H1 (cell line): ENCODE measurements around the gene ZCCHC3. TPM values are rescaled to one million over a fixed set of nuclear protein-coding genes. Genes with fewer than 3 reads are reported as not detected.

Source experiments
- CTCF ChIA-PET: fragments of 300-600 bp; sonication (Branson Sonifier 250); formaldehyde crosslinking; loops from one replicate; lab custom pipeline; 2021; ENCODE audit not compliant: partially characterized antibody; lab: Charles Lee
- POLR2A ChIA-PET: fragments of 300-600 bp; sonication (Branson Sonifier 250); formaldehyde crosslinking; loops from one replicate; lab custom pipeline; 2021; ENCODE audit warnings: inconsistent platforms; ENCODE audit not compliant: partially characterized antibody; lab: Charles Lee
- DNase-seq, 2 experiments: peaks; one replicate each; pipeline versions ENCODE4 v3.0.0 to v3.0.0-alpha.2; 2010 to 2022; ENCODE audit warnings: low spot score in 2 of 2, low read depth in 1 of 2, mixed read lengths in 1 of 2
- FAIRE-seq: peaks from 2 replicates; lab custom pipeline; 2011; peaks lifted over from hg19 to GRCh38; lab: Jason Lieb, UNC
- H2AFZ ChIP-seq: 2 replicates; pipeline ENCODE4 v1.8.1; 2012; ENCODE audit warnings: low read length, inconsistent platforms
- H2AK5ac ChIP-seq: 2 replicates; pipeline ENCODE4 v1.6.1; 2013; ENCODE audit warnings: low read depth, low read length
- H2BK120ac ChIP-seq: replicated peaks from 2 replicates; pipeline ENCODE3; 2013; ENCODE audit warnings: low read depth, low read length, inconsistent platforms
- H2BK12ac ChIP-seq: 2 replicates; pipeline ENCODE4 v1.6.1; 2013; ENCODE audit warnings: low read depth, low read length
- H2BK15ac ChIP-seq: 2 replicates; pipeline ENCODE4 v1.6.1; 2013; ENCODE audit warnings: low read length
- H2BK20ac ChIP-seq: 2 replicates; pipeline ENCODE4 v1.6.1; 2013; ENCODE audit warnings: low read length
- H2BK5ac ChIP-seq: 2 replicates; pipeline ENCODE4 v1.6.1; 2013; ENCODE audit warnings: low read depth, low read length
- H3K14ac ChIP-seq: 2 replicates; pipeline ENCODE4 v1.6.1; 2013; ENCODE audit warnings: inconsistent platforms; ENCODE audit not compliant: insufficient read length
- H3K18ac ChIP-seq: 2 replicates; pipeline ENCODE4 v1.6.1; 2013; ENCODE audit warnings: low read length; ENCODE audit errors: extremely low read depth
- H3K23ac ChIP-seq: 2 replicates; pipeline ENCODE4 v1.6.1; 2013; ENCODE audit warnings: inconsistent platforms; ENCODE audit not compliant: insufficient read length
- H3K23me2 ChIP-seq: 2 replicates; pipeline ENCODE4 v1.6.1; 2013; ENCODE audit warnings: low read depth, low read length
- H3K27ac ChIP-seq: 2 replicates; pipeline ENCODE4 v1.6.1; 2011; ENCODE audit warnings: low read depth, low read length, inconsistent platforms
- H3K27me3 ChIP-seq, 4 experiments: replicated peaks in 1 of 4; 1 replicate in 1 of 4; 2 replicates in 3 of 4; pipeline versions ENCODE4 v1.6.1 to v1.8.1; 2011 to 2013; ENCODE audit warnings: low read length in 3 of 4, mild to moderate bottlenecking in 3 of 4, inconsistent platforms in 2 of 4, mixed read lengths in 2 of 4, moderate library complexity in 1 of 4; ENCODE audit not compliant: control insufficient read depth in 3 of 4, insufficient read depth in 3 of 4; ENCODE audit errors: extremely low read depth in 1 of 4
- H3K36me3 ChIP-seq, 4 experiments: 2 replicates each; pipeline versions ENCODE4 v1.6.1 to v1.8.1; 2011 to 2013; ENCODE audit warnings: mild to moderate bottlenecking in 4 of 4, low read length in 3 of 4, moderate library complexity in 2 of 4, control low read depth in 1 of 4, inconsistent platforms in 1 of 4; ENCODE audit not compliant: insufficient read depth in 4 of 4, control insufficient read depth in 2 of 4
- H3K4ac ChIP-seq: replicated peaks from 2 replicates; pipeline ENCODE3; 2013; ENCODE audit warnings: low read length, low read depth, mixed read lengths, inconsistent platforms; ENCODE audit not compliant: insufficient read length
- H3K4me1 ChIP-seq, 4 experiments: replicated peaks in 1 of 4; 1 replicate in 1 of 4; 2 replicates in 3 of 4; pipeline versions ENCODE4 v1.6.1 to v1.8.1; 2011 to 2013; ENCODE audit warnings: low read length in 3 of 4, inconsistent platforms in 2 of 4, mixed read lengths in 1 of 4; ENCODE audit not compliant: insufficient read depth in 4 of 4, control insufficient read depth in 3 of 4
- H3K4me2 ChIP-seq, 2 experiments: 2 replicates each; pipeline versions ENCODE4 v1.6.1 to v1.8.1; 2011 to 2013; ENCODE audit warnings: low read depth in 2 of 2, low read length in 2 of 2, control low read depth in 1 of 2, inconsistent platforms in 1 of 2, mild to moderate bottlenecking in 1 of 2; ENCODE audit not compliant: insufficient read depth in 1 of 2
- H3K4me3 ChIP-seq, 4 experiments: fragments of 200-600, 300-600 bp in 1 of 4; sonication (generic), shearing (Covaris generic), sonication (Bioruptor Twin) in 1 of 4; 2 replicates each; pipeline versions ENCODE4 v1.5.1 to v1.8.1; 2011 to 2016; ENCODE audit warnings: low read length in 4 of 4, low read depth in 3 of 4, control low read depth in 2 of 4, inconsistent platforms in 2 of 4, mild to moderate bottlenecking in 2 of 4, mixed read lengths in 1 of 4, moderate library complexity in 1 of 4; ENCODE audit not compliant: insufficient read depth in 2 of 4; ENCODE audit errors: extremely low read depth in 1 of 4
- H3K56ac ChIP-seq: replicated peaks from 2 replicates; pipeline ENCODE3; 2013; ENCODE audit warnings: low read depth, mild to moderate bottlenecking, mixed read lengths, low read length, inconsistent platforms; ENCODE audit not compliant: insufficient read length
- H3K79me1 ChIP-seq: 2 replicates; pipeline ENCODE4 v1.6.1; 2013; ENCODE audit warnings: low read depth, low read length, control low read depth
- H3K79me2 ChIP-seq, 2 experiments: 2 replicates each; pipeline versions ENCODE4 v1.6.1 to v1.8.1; 2012 to 2013; ENCODE audit warnings: low read length in 2 of 2, mild to moderate bottlenecking in 2 of 2, inconsistent platforms in 1 of 2; ENCODE audit not compliant: insufficient read depth in 2 of 2, control insufficient read depth in 1 of 2
- H3K9ac ChIP-seq, 4 experiments: replicated peaks in 1 of 4; 1 replicate in 1 of 4; 2 replicates in 3 of 4; pipeline versions ENCODE4 v1.6.1 to v1.8.1; 2011 to 2013; ENCODE audit warnings: low read depth in 3 of 4, low read length in 3 of 4, control low read depth in 2 of 4, mild to moderate bottlenecking in 2 of 4, moderate library complexity in 2 of 4, inconsistent platforms in 1 of 4; ENCODE audit errors: extremely low read depth in 1 of 4
- H3K9me3 ChIP-seq, 2 experiments: 2 replicates each; pipeline versions ENCODE4 v1.6.1 to v1.8.1; 2012 to 2013; ENCODE audit warnings: mild to moderate bottlenecking in 2 of 2, moderate library complexity in 2 of 2, control low read depth in 1 of 2, inconsistent platforms in 1 of 2, low read depth in 1 of 2, low read length in 1 of 2, mixed read lengths in 1 of 2; ENCODE audit not compliant: insufficient read depth in 2 of 2
- H4K20me1 ChIP-seq, 2 experiments: replicated peaks in 1 of 2; 2 replicates each; pipeline versions ENCODE3 to v1.8.1; 2011 to 2013; ENCODE audit warnings: inconsistent platforms in 2 of 2, low read length in 2 of 2, mild to moderate bottlenecking in 1 of 2; ENCODE audit not compliant: insufficient read depth in 2 of 2, control insufficient read depth in 1 of 2
- H4K5ac ChIP-seq: 2 replicates; pipeline ENCODE4 v1.6.1; 2013; ENCODE audit warnings: low read length, low read depth, mixed read lengths, inconsistent platforms; ENCODE audit not compliant: insufficient read length
- H4K8ac ChIP-seq: 2 replicates; pipeline ENCODE4 v1.8.0; 2013; ENCODE audit warnings: mild to moderate bottlenecking, moderate library complexity, low read length, inconsistent platforms; ENCODE audit not compliant: insufficient read depth; ENCODE audit errors: extremely low read depth
- H4K91ac ChIP-seq: replicated peaks from 2 replicates; pipeline ENCODE3; 2013; ENCODE audit warnings: low read length, mixed read lengths, inconsistent platforms; ENCODE audit not compliant: insufficient read length
- ASH2L ChIP-seq: fragments of 200-600, 300-600 bp; sonication (generic); IDR thresholded peaks from one replicate; pipeline ENCODE4 v1.7.1; 2017; ENCODE audit warnings: low read length
- WGBS, 2 experiments: shearing (Covaris generic) in 1 of 2; methylation state at CpG; one replicate each; pipeline versions ENCODE4 v1.1.6 to v1.1.7; 2013 to 2015; ENCODE audit warnings: low lambda C conversion rate in 2 of 2, mixed read lengths in 2 of 2, inconsistent platforms in 1 of 2, low coverage in 1 of 2, missing lambda C conversion rate in 1 of 2; ENCODE audit not compliant: insufficient replicate concordance in 2 of 2, insufficient coverage in 1 of 2, insufficient read length in 1 of 2; ENCODE audit errors: extremely low coverage in 1 of 2, missing lambda C conversion rate in 1 of 2; 5-methylcytosine and 5-hydroxymethylcytosine counted together
- polyA plus RNA-seq, 7 experiments: library from polyadenylated mRNA; depleted of rRNA in 3 of 7; stranded (reverse) in 5 of 7; unstranded in 2 of 7; fragments of >200 nt in 5 of 7; fragments of 200-250 nt in 2 of 7; gene quantifications; 1 replicate in 5 of 7; 2 replicates in 1 of 7; 4 replicates in 1 of 7; pipeline versions ENCODE4 v1.2.1 to v1.2.3, GENCODE V29; 2011 to 2013; ENCODE audit warnings: missing spikeins in 2 of 7, mixed read lengths in 2 of 7
- total RNA-seq: library from RNA; stranded (reverse); fragmentation: NEBNext Ultra II Directional; extraction: Animal tissue kit (Norgen Biotek cat#: 25700); gene quantifications from 2 replicates; pipeline ENCODE4 v1.2.1, GENCODE V29; 2021

The ZCCHC3 gene
- total and polyA plus RNA-seq, 2 of the 8 experiments (the other 6 are each of a cell fraction or from before 2014, with no cell fraction given), result 33.7 to 52.4 TPM

GRCh38 chr20:325045-325888 lies 27.9 kb downstream of the ZCCHC3 start, which contains the start of gene SOX12:
TSS of gene SOX12 (plus strand) at chr20:325552. CDS start at chr20:325925, 373 bp downstream.
- Histone ChIP-seq H3K23ac (no peak within 1 kb of the TSS), H4K8ac (peak within 1 kb of the TSS; percentile 90), H3K9me3 (no peaks in the 10 kb centered on the region), H3K4me1 (peaks cover 9 to 32% (median 20%) of the 10 kb centered on the region in 4 experiments), H3K79me2 (peaks cover 7 to 31% of the 10 kb centered on the region in 2 experiments), H3K18ac (peak within 1 kb of the TSS; percentile 98), H4K91ac (peak within 1 kb of the TSS; percentile 83), H3K79me1 (peaks cover 12% of the 10 kb centered on the region), H3K9ac (peak within 1 kb of the TSS; percentile 69 to 94 (median 90)), H3K14ac (no peak within 1 kb of the TSS), H2BK12ac (peak within 1 kb of the TSS; percentile 60; the same call in 1 of the 2 replicates), H2BK15ac (peak within 1 kb of the TSS; percentile 88; the same call in 1 of the 2 replicates), H3K4ac (peak within 1 kb of the TSS; percentile 81), H4K5ac (peak within 1 kb of the TSS; percentile 82), H3K56ac (peak within 1 kb of the TSS; percentile 96), H2AFZ (no peak within 1 kb of the TSS), H2BK5ac (peak within 1 kb of the TSS; percentile 98), H3K4me2 (peak within 1 kb of the TSS; percentile 84 to 92), H2BK120ac (peak within 1 kb of the TSS; percentile 24), H3K36me3 (peaks cover 0 to 3% (median 0%) of the 10 kb centered on the region in 4 experiments; a peak in 1 of 8 replicates), H3K27me3 (no peaks in the 10 kb centered on the region), H3K4me3 (peak within 1 kb of the TSS; percentile 73 to 95 (median 91)), H2AK5ac (peak within 1 kb of the TSS; percentile 59; the same call in 1 of the 2 replicates), H3K27ac (peak within 1 kb of the TSS; percentile 90), H4K20me1 (peaks cover 15 to 25% of the 10 kb centered on the region in 2 experiments), H3K23me2 (peaks cover 9% of the 10 kb centered on the region; the same call in 1 of the 2 replicates), H2BK20ac (no peak within 1 kb of the TSS)
- FAIRE-seq (peak; percentile 42), DNase-seq (peak in 1 of 2 experiments; percentile 100)
- POLR2A ChIA-PET, result interaction anchor here (0.9 to 7.7 kb wide), 21 partner anchors 8 to 122 kb away, joined by 3 to 97 read pairs (median 5); partner anchors contain the start of genes NRSN2 and TRIB3
- 0% methylated on average over 41 of the region's 106 CpGs; no CpG with 5 or more reads in 1 of the 2 experiments for WGBS, 2 experiments
- CTCF ChIA-PET, result interaction anchor here (0.8 to 5.7 kb wide), 6 partner anchors 16 to 98 kb away, joined by 3 to 36 read pairs (median 8); partner anchors contain the start of genes DEFB129 and ZCCHC3
- no peak for TF ChIP-seq ASH2L
